GM23248 (cell line): ENCODE measurements around the gene PUM1.

Experiments used
- EZH2 ChIP-seq: fragments of 200-600 bp; sonication (generic); IDR thresholded peaks from 2 replicates; pipeline ENCODE4 v1.6.1; 2018; ENCODE audit warnings: antibody characterized with exemption, mild to moderate bottlenecking; ENCODE audit not compliant: insufficient read depth, poor library complexity, severe bottlenecking
- EZH2phosphoT487 ChIP-seq: fragments of 200-600 bp; sonication (generic); IDR thresholded peaks from 2 replicates; pipeline ENCODE4 v1.6.1; 2018; ENCODE audit warnings: antibody characterized with exemption, moderate library complexity, mild to moderate bottlenecking, low read depth; ENCODE audit not compliant: insufficient read depth

GRCh38 chr1:30908316-30908695 is 157.2 kb downstream of the PUM1 start:
- TF ChIP-seq EZH2 = no peak
- no peak for TF ChIP-seq EZH2phosphoT487
